22Rv1 (cell line): ENCODE measurements around the gene LRRC53.

Source experiments
- H3K27ac ChIP-seq: fragments of 450-650 bp; 2 replicates; pipeline ENCODE4 v1.5.1; 2017
- ZFX ChIP-seq: fragments of 450-650 bp; IDR thresholded peaks from 2 replicates; pipeline ENCODE4 v1.6.1; 2017; ENCODE audit warnings: antibody characterized with exemption, borderline replicate concordance
- TF ChIP-seq, protein P1 (sequence below): fragments of 450-650 bp; IDR thresholded peaks from 2 replicates; pipeline ENCODE4 v1.5.1; 2017; ENCODE audit warnings: mild to moderate bottlenecking

LRRC53 gene

GRCh38 chr1:74498901-74499300, 13.5 kb downstream of the LRRC53 start:
- no peak for TF ChIP-seq ZFX
- TF ChIP-seq, protein P1, sequence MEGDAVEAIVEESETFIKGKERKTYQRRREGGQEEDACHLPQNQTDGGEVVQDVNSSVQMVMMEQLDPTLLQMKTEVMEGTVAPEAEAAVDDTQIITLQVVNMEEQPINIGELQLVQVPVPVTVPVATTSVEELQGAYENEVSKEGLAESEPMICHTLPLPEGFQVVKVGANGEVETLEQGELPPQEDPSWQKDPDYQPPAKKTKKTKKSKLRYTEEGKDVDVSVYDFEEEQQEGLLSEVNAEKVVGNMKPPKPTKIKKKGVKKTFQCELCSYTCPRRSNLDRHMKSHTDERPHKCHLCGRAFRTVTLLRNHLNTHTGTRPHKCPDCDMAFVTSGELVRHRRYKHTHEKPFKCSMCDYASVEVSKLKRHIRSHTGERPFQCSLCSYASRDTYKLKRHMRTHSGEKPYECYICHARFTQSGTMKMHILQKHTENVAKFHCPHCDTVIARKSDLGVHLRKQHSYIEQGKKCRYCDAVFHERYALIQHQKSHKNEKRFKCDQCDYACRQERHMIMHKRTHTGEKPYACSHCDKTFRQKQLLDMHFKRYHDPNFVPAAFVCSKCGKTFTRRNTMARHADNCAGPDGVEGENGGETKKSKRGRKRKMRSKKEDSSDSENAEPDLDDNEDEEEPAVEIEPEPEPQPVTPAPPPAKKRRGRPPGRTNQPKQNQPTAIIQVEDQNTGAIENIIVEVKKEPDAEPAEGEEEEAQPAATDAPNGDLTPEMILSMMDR = no peak
- no peak overlapping the region for H3K27ac ChIP-seq

- no peak overlapping the region for H3K27ac ChIP-seq
- TF ChIP-seq, protein P1 = no peak
- TF ChIP-seq ZFX = no peak
Observed at GRCh38 chr1:74496669-74497068, 15.7 kb downstream of the LRRC53 start.

GRCh38 chr1:74486036-74486435, 26.4 kb downstream of the LRRC53 start:
- no peak for TF ChIP-seq ZFX
- TF ChIP-seq, protein P1 = no peak
- no peak overlapping the region for H3K27ac ChIP-seq

- no peak overlapping the region for H3K27ac ChIP-seq
- TF ChIP-seq, protein P1 = no peak
- no peak for TF ChIP-seq ZFX
Observed at GRCh38 chr1:74485622-74486021, 26.8 kb downstream of the LRRC53 start.

DNA sequence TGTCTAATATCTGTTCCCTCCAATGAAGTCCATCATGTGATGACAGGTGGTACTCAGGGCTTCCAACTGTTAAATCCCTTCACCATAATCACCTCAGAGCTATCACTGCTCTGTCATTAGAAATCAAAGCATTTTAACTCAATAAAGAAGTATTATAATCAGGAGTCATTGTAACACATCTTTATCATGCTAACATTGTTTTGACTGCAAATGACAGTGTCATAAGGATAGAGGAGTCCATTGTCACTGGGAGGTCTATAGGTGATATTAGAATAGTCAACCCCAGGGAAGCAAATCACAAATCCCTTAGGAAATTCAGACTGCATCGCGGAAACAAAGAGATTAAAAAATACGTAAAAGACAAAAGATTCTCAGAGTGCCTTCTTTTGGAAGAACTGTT, 30.8 kb downstream of the LRRC53 start:
- no peak overlapping the region for H3K27ac ChIP-seq
- TF ChIP-seq, protein P1 = no peak
- no peak for TF ChIP-seq ZFX

DNA sequence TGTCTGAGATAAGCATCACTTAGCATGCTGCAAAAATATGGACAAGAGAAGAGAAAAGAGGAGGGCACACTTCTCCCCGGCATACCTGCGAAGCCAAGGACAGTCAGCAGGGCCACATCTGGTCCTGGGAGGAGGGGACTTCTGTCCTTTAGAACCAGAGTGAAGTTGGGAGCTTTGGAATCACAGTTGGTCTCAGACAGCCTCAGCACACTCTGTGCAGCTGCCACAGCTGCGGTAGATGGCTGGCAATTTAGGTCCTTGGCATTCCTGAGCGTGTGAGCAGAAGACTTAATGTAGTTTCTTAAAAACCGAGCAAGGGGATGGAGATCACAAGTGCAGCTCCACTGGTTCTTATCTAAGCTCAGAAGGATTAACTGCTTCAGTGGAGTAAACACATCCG, 32.3 kb downstream of the LRRC53 start:
- H3K27ac ChIP-seq = no peak overlapping the region
- TF ChIP-seq, protein P1 = no peak
- TF ChIP-seq ZFX = no peak

DNA sequence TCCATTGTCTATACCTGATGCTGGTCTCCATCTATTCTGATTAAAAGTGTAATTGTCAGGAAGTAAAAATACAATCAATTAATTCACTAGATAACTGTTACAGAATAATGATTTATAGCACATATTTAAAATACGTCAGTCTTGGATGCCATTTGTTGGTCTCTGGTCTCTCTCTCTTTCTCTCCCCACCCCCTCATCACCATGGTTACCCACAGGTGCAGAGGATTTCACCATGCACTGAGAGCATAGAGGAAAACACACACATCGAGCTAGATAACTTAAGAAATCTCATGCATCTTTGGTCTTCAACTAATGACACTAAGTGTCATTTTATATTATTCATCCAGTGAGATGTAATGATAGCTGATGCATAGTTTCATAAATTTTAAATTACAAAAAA, 33.4 kb downstream of the LRRC53 start:
- TF ChIP-seq, protein P1 = no peak
- TF ChIP-seq ZFX = no peak
- no peak overlapping the region for H3K27ac ChIP-seq
